Lung (tissue), 12 donors: ENCODE data around the gene KYAT1. TPM values are rescaled to one million over a fixed set of nuclear protein-coding genes. Genes with fewer than 3 reads are reported as not detected.
"Not testable (repeated sequence)": the region's sequence is repeated elsewhere in the genome, so short reads cannot be mapped to it uniquely, and the experiment has no call there.

Experiments used
- ATAC-seq: fragments of 200-7000 bp; cut with Tn5 transposase; one replicate; pipeline ENCODE4 v1.9.1; 2020; ENCODE audit warnings: moderate number of reproducible peaks; ENCODE audit not compliant: insufficient read depth, low FRiP score
- DNase-seq, 3 donors: peaks; one replicate each; pipeline ENCODE4 v3.0.0-alpha.2; 2013 to 2017
- H3K27ac ChIP-seq, 2 donors: one replicate each; pipeline ENCODE4 v1.5.1; 2013; ENCODE audit warnings: mild to moderate bottlenecking in 2 of 2, moderate library complexity in 2 of 2, control low read depth in 1 of 2, inconsistent platforms in 1 of 2, low read depth in 1 of 2, low read length in 1 of 2
- H3K27me3 ChIP-seq, 3 donors: one replicate each; pipeline ENCODE4 v1.5.1; 2013; ENCODE audit warnings: low read length in 2 of 3; ENCODE audit not compliant: control insufficient read depth in 3 of 3, insufficient read depth in 3 of 3
- H3K36me3 ChIP-seq, 4 donors: one replicate each; pipeline ENCODE4 v1.5.1; 2013; ENCODE audit warnings: low read length in 4 of 4, mild to moderate bottlenecking in 1 of 4, moderate library complexity in 1 of 4; ENCODE audit not compliant: control insufficient read depth in 4 of 4, insufficient read depth in 4 of 4
- H3K4me1 ChIP-seq, 5 donors: one replicate each; pipeline ENCODE4 v1.5.1; 2013; ENCODE audit warnings: low read length in 5 of 5, mild to moderate bottlenecking in 2 of 5, moderate library complexity in 1 of 5; ENCODE audit not compliant: control insufficient read depth in 5 of 5, insufficient read depth in 5 of 5
- H3K4me3 ChIP-seq: one replicate; pipeline ENCODE4 v1.5.1; 2013; ENCODE audit warnings: mild to moderate bottlenecking, control low read depth, moderate library complexity
- H3K9ac ChIP-seq, 2 donors: one replicate each; pipeline ENCODE4 v1.5.1; 2013; ENCODE audit warnings: low read length in 2 of 2, control low read depth in 1 of 2; ENCODE audit not compliant: insufficient read depth in 1 of 2
- H3K9me3 ChIP-seq, 4 donors: one replicate each; pipeline ENCODE4 v1.5.1; 2013; ENCODE audit warnings: low read length in 3 of 4, mild to moderate bottlenecking in 1 of 4, moderate library complexity in 1 of 4; ENCODE audit not compliant: control insufficient read depth in 4 of 4, insufficient read depth in 3 of 4
- CTCF ChIP-seq: IDR thresholded peaks from 2 replicates; pipeline ENCODE4 v1.5.1; 2012; ENCODE audit warnings: mild to moderate bottlenecking; ENCODE audit errors: control extremely low read depth, extremely low read depth
- WGBS, 2 donors: extraction: QIAGEN DNeasy Blood & Tissue Kit; methylation state at CpG; one replicate each; pipeline ENCODE4 v1.1.7; 2013; 5-methylcytosine and 5-hydroxymethylcytosine counted together
- polyA plus RNA-seq, 2 donors: library from polyadenylated mRNA; stranded (reverse); fragments of 200-250 nt; gene quantifications; one replicate each; pipeline ENCODE4 v1.2.1, GENCODE V29; 2013
- total RNA-seq, 2 donors: library from RNA; depleted of rRNA in 1 of 2; stranded (reverse); fragments of >200 nt in 1 of 2; gene quantifications; one replicate each; pipeline ENCODE4 v1.2.1, GENCODE V29; 2014 to 2021
- donor health status: control.
- donor health status: control.
- donor health status: Bipolar disorder and iron deficiency.
- donor health status: healthy.
- donor health status: DM: yes; HTN: yes; CAD: no.

Gene KYAT1
- total and polyA plus RNA-seq, 4 donors, result 4.5 to 7.7 (median 4.8) TPM

- H3K4me3 ChIP-seq, result no peak overlapping the region
- no peak overlapping the region for H3K9ac ChIP-seq
- DNase-seq (no peak), ATAC-seq (no peak)
- peaks cover 5 to 51% (median 36%) of the 10 kb centered on the region in 4 donors for H3K36me3 ChIP-seq
- no peak for TF ChIP-seq CTCF
- no peak overlapping the region for H3K27ac ChIP-seq
- no peaks in the 10 kb centered on the region for H3K27me3 ChIP-seq
- H3K4me1 ChIP-seq, result no peaks in the 10 kb centered on the region
- WGBS, 2 donors, result 92 to 93% methylated on average over 14 of the region's 14 CpGs
- H3K9me3 ChIP-seq, result no peaks in the 10 kb centered on the region
Measured at GRCh38 chr9:128805661-128806060, 76.1 kb downstream of the KYAT1 start.

GRCh38 chr9:128802482-128802881, 79.3 kb downstream of the KYAT1 start:
- no peaks in the 10 kb centered on the region for H3K27me3 ChIP-seq
- no peak for DNase-seq
- no peaks in the 10 kb centered on the region for H3K4me1 ChIP-seq
- no peak for TF ChIP-seq CTCF
- H3K36me3 ChIP-seq, result peaks cover 20 to 50% (median 33%) of the 10 kb centered on the region in 4 donors
- H3K27ac ChIP-seq, result no peak overlapping the region
- H3K9ac ChIP-seq, result no peak overlapping the region
- ATAC-seq, result no peak
- no peaks in the 10 kb centered on the region for H3K9me3 ChIP-seq
- 92 to 94% methylated on average over 4 of the region's 4 CpGs for WGBS, 2 donors
- H3K4me3 ChIP-seq, result no peak overlapping the region

GRCh38 chr9:128800061-128800460, 81.7 kb downstream of the KYAT1 start:
- H3K4me3 ChIP-seq, result no peak overlapping the region
- H3K9me3 ChIP-seq, result no peaks in the 10 kb centered on the region
- WGBS, 2 donors, result 91 to 96% methylated on average over 6 to 7 of the region's 7 CpGs
- H3K9ac ChIP-seq, result no peak overlapping the region
- no peak overlapping the region for H3K27ac ChIP-seq
- H3K4me1 ChIP-seq, result no peaks in the 10 kb centered on the region
- DNase-seq, result no peak
- no peak for ATAC-seq
- no peaks in the 10 kb centered on the region for H3K27me3 ChIP-seq
- no peak for TF ChIP-seq CTCF
- peaks cover 25 to 41% (median 28%) of the 10 kb centered on the region in 4 donors for H3K36me3 ChIP-seq

GRCh38 chr9:128798896-128799295, 82.9 kb downstream of the KYAT1 start:
- H3K9ac ChIP-seq, result no peak overlapping the region
- peaks cover 25 to 43% (median 28%) of the 10 kb centered on the region in 4 donors for H3K36me3 ChIP-seq
- no peak for TF ChIP-seq CTCF
- H3K9me3 ChIP-seq, result no peaks in the 10 kb centered on the region
- H3K4me1 ChIP-seq, result no peaks in the 10 kb centered on the region
- no peak overlapping the region for H3K27ac ChIP-seq
- no peak for ATAC-seq
- no peak overlapping the region for H3K4me3 ChIP-seq
- DNase-seq, result no peak
- 91 to 92% methylated on average over 8 of the region's 8 CpGs for WGBS, 2 donors
- no peaks in the 10 kb centered on the region for H3K27me3 ChIP-seq

GRCh38 chr9:128794961-128795360, 86.8 kb downstream of the KYAT1 start:
- ATAC-seq, H3K27ac ChIP-seq, H3K4me3 ChIP-seq, DNase-seq, H3K4me1 ChIP-seq, H3K9me3 ChIP-seq, H3K9ac ChIP-seq, H3K27me3 ChIP-seq: not testable (repeated sequence)
- peaks cover 18 to 54% (median 35%) of the 10 kb centered on the region in 4 donors for H3K36me3 ChIP-seq
- 46 to 48% methylated on average over 2 of the region's 2 CpGs for WGBS, 2 donors
